ENCODE measurements around the gene GZMH.

DNA sequence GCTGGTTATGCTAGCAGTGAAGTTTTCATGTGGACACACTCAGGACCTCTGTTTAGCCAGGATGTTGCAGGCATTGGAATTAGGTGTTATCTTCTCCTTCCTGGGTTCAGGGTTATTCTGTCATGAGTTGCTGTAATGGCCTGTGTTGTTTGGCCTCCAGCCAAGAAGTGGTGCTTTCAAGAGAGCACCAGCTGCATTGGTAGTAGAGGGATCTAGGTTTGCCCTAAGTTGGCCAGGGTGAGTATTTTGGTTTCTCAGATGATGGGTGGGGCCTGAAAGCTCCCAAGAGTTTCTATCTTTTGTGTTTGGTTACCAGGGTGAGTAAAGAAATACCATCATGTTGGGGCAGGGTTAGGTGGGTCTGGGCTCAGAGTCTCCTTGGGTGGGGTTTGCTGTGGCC, 2.7 kb upstream of the GZMH start:
- TF ChIP-seq, protein P1, sequence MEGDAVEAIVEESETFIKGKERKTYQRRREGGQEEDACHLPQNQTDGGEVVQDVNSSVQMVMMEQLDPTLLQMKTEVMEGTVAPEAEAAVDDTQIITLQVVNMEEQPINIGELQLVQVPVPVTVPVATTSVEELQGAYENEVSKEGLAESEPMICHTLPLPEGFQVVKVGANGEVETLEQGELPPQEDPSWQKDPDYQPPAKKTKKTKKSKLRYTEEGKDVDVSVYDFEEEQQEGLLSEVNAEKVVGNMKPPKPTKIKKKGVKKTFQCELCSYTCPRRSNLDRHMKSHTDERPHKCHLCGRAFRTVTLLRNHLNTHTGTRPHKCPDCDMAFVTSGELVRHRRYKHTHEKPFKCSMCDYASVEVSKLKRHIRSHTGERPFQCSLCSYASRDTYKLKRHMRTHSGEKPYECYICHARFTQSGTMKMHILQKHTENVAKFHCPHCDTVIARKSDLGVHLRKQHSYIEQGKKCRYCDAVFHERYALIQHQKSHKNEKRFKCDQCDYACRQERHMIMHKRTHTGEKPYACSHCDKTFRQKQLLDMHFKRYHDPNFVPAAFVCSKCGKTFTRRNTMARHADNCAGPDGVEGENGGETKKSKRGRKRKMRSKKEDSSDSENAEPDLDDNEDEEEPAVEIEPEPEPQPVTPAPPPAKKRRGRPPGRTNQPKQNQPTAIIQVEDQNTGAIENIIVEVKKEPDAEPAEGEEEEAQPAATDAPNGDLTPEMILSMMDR (IDR thresholded peaks at IDR 0.05; ENCODE audit: low read depth, low read length, poor library complexity, severe bottlenecking), result no peak
- TF ChIP-seq EZH2phosphoT487 (IDR thresholded peaks at IDR 0.05; ENCODE audit: borderline replicate concordance, low read length), result no peak

All from DOHH2 (cell line).